Adrenal gland (tissue), 12 donors: ENCODE results near the gene IFIT1B. TPM values are rescaled to one million over a fixed set of nuclear protein-coding genes. Genes with fewer than 3 reads are reported as not detected.
A peak's percentile ranks its signal among the peaks of the same experiment; 100 is the strongest.

Experiments used
- DNase-seq, 7 donors: peaks; one replicate each; pipeline ENCODE4 v3.0.0-alpha.2; 2019 to 2020
- H3K27ac ChIP-seq, 5 donors: fragments of 200-600 bp; sonication (generic) in 4 of 5; 1 replicate in 3 of 5; 2 replicates in 2 of 5; pipeline versions ENCODE4 v1.5.1 to v1.8.0; 2016 to 2020; ENCODE audit warnings: mild to moderate bottlenecking in 1 of 5
- H3K27me3 ChIP-seq: fragments of 200-600 bp; 2 replicates; pipeline ENCODE4 v1.8.0; 2021
- H3K36me3 ChIP-seq, 2 donors: fragments of 200-600 bp; replicated peaks in 1 of 2; 1 replicate in 1 of 2; 2 replicates in 1 of 2; pipeline versions ENCODE4 v1.5.1 to v1.8.0; 2018 to 2022
- H3K4me1 ChIP-seq, 2 donors: fragments of 200-600 bp; replicated peaks in 1 of 2; 1 replicate in 1 of 2; 2 replicates in 1 of 2; pipeline versions ENCODE4 v1.5.1 to v1.8.0; 2018 to 2021
- H3K4me3 ChIP-seq, 4 donors: fragments of 200-600 bp; sonication (generic) in 3 of 4; one replicate each; pipeline ENCODE4 v1.5.1; 2016 to 2018
- H3K9me3 ChIP-seq, 3 donors: fragments of 200-600 bp; sonication (generic) in 1 of 3; replicated peaks in 1 of 3; 1 replicate in 2 of 3; 2 replicates in 1 of 3; pipeline versions ENCODE4 v1.5.1 to v1.8.0; 2016 to 2021
- CTCF ChIP-seq, 6 experiments: fragments of 450-650 bp in 4 of 6; fragments of 200-600 bp in 2 of 6; sonication (generic) in 1 of 6; IDR thresholded peaks; 1 replicate in 5 of 6; 2 replicates in 1 of 6; pipeline versions ENCODE4 v1.5.1 to v1.8.0; 2016 to 2021; ENCODE audit warnings: antibody characterized with exemption in 6 of 6, mild to moderate bottlenecking in 2 of 6, moderate library complexity in 1 of 6
- POLR2A ChIP-seq, 2 donors: fragments of 450-650 bp; IDR thresholded peaks; one replicate each; pipeline ENCODE4 v1.6.1; 2017; ENCODE audit warnings: antibody characterized with exemption in 2 of 2, mild to moderate bottlenecking in 2 of 2, moderate library complexity in 1 of 2
- WGBS, 4 donors: extraction: QIAGEN DNeasy Blood & Tissue Kit in 2 of 4; methylation state at CpG; one replicate each; pipeline versions ENCODE4 v1.1.5 to v1.1.7; 2013 to 2017; 5-methylcytosine and 5-hydroxymethylcytosine counted together
- intact Hi-C, 2 donors: fragments of 100-400 bp; cut with DNase I; formaldehyde crosslinking; loops; one replicate each; pipeline versions ENCODE4 v1.14.1 to v1.15.0; 2022 to 2023
- polyA plus RNA-seq, 3 donors: library from polyadenylated mRNA; stranded (reverse); fragments of 200-250 nt in 2 of 3; fragments of 350-450 nt in 1 of 3; fragmentation: Illumina TruSeq in 1 of 3; extraction: RNeasy Lipid Tissue Mini Kit (QIAGEN cat#74804) in 1 of 3; gene quantifications; one replicate each; pipeline ENCODE4 v1.2.3, GENCODE V29; 2013 to 2014
- total RNA-seq, 9 donors: library from RNA; depleted of rRNA in 4 of 9; stranded (reverse); fragments of >200 nt in 4 of 9; fragments of 120-200 nt in 1 of 9; fragmentation: NEBNext Ultra II Directional in 1 of 9; extraction: Animal tissue kit (Norgen Biotek cat#: 25700) in 1 of 9; gene quantifications; one replicate each; pipeline versions ENCODE4 v1.1.0 to v1.2.4, GENCODE V29; 2013 to 2023
- donor health status: healthy with polysubstance abuse.
- donor health status: Bipolar disorder and iron deficiency.
- donor health status: DM: yes; HTN: yes; CAD: no.
- donor health status: DM: no; HTN: no; CAD: no.
- donor health status: DM: no; HTN: no; CAD: no.
- donor health status: DM: yes; HTN: yes; CAD: no.

Gene IFIT1B
- total and polyA plus RNA-seq, 12 donors = 0.07 to 1.7 (median 0.23) TPM; not detected in 8

- Histone ChIP-seq H3K4me3 (no peak overlapping the region), H3K9me3 (no peaks in the 10 kb centered on the region), H3K4me1 (peaks cover 6 to 18% of the 10 kb centered on the region in 2 donors), H3K27ac (no peak overlapping the region), H3K36me3 (no peaks in the 10 kb centered on the region), H3K27me3 (no peaks in the 10 kb centered on the region)
- WGBS, 4 donors = 89 to 100% (median 93%) methylated on average over 1 of the region's 1 CpG
- intact Hi-C loops = no loop called here
- TF ChIP-seq CTCF (IDR thresholded peaks at IDR 0.05) (no peak), POLR2A (IDR thresholded peaks at IDR 0.05) (no peak)
- DNase-seq = no peak
These were observed 13.3 kb upstream of the IFIT1B start for GRCh38 chr10:89364531-89364930.

- no peak for TF ChIP-seq CTCF (IDR thresholded peaks at IDR 0.05)
- TF ChIP-seq POLR2A (IDR thresholded peaks at IDR 0.05) = no peak
- Histone ChIP-seq H3K4me3 (no peak overlapping the region), H3K27me3 (no peaks in the 10 kb centered on the region), H3K9me3 (no peaks in the 10 kb centered on the region), H3K4me1 (peaks cover 6 to 18% of the 10 kb centered on the region in 2 donors), H3K27ac (no peak overlapping the region), H3K36me3 (no peaks in the 10 kb centered on the region)
- DNase-seq = no peak
- WGBS, 4 donors = 55 to 73% (median 65%) methylated on average over 4 of the region's 4 CpGs
- intact Hi-C loops = no loop called here
These were observed 10.3 kb upstream of the IFIT1B start for GRCh38 chr10:89367529-89367928.

- Histone ChIP-seq H3K27me3 (no peaks in the 10 kb centered on the region), H3K4me1 (peaks cover 6 to 21% of the 10 kb centered on the region in 2 donors), H3K9me3 (no peaks in the 10 kb centered on the region), H3K27ac (no peak overlapping the region), H3K36me3 (no peaks in the 10 kb centered on the region), H3K4me3 (no peak overlapping the region)
- DNase-seq = no peak
- 75 to 100% (median 83%) methylated on average over 1 of the region's 1 CpG for WGBS, 4 donors
- no peak for TF ChIP-seq CTCF (IDR thresholded peaks at IDR 0.05)
- no peak for TF ChIP-seq POLR2A (IDR thresholded peaks at IDR 0.05)
- intact Hi-C loops = no loop called here
These were observed 9.7 kb upstream of the IFIT1B start for GRCh38 chr10:89368129-89368528.

GRCh38 chr10:89369156-89370105, 8.4 kb upstream of the IFIT1B start:
- intact Hi-C loops = loop anchor here in 1 of 2 donors (5.0 kb wide), 1 partner anchor 102 kb away; no protein-coding TSS in a partner anchor
- no peak for TF ChIP-seq POLR2A (IDR thresholded peaks at IDR 0.05)
- peak; percentile 24 to 70 (median 62) for TF ChIP-seq CTCF (IDR thresholded peaks at IDR 0.05)
- H3K27ac ChIP-seq = peak overlapping the region in 1 of 5 donors; percentile 23

More at GRCh38 chr10:89369156-89370105, 8.4 kb upstream of the IFIT1B start:
- peak in 4 of 7 donors; percentile 30 to 56 (median 41) for DNase-seq
- no peaks in the 10 kb centered on the region for H3K27me3 ChIP-seq
- peaks cover 15 to 34% of the 10 kb centered on the region in 2 donors for H3K4me1 ChIP-seq
- no peak overlapping the region for H3K4me3 ChIP-seq
- H3K36me3 ChIP-seq = no peaks in the 10 kb centered on the region
- 43 to 65% (median 49%) methylated on average over 5 of the region's 5 CpGs for WGBS, 4 donors
- no peaks in the 10 kb centered on the region for H3K9me3 ChIP-seq
